ENCODE measurements around the gene SMARCA1. TPM values are rescaled to one million over a fixed set of nuclear protein-coding genes. Genes with fewer than 3 reads are reported as not detected.

SMARCA1 gene
- total RNA-seq, 4 donors from 2014 or later, result 26.0 to 35.4 (median 28.3) TPM

GRCh38 chrX:129545408-129545807, 22.1 kb upstream of the SMARCA1 start:
- ATAC-seq (ENCODE audit: low FRiP score) (no peak), DNase-seq (ENCODE audit: low spot score) (no peak)
- no peak for TF ChIP-seq CTCF (IDR thresholded peaks at IDR 0.05)

- no peak for TF ChIP-seq CTCF (IDR thresholded peaks at IDR 0.05)
- ATAC-seq (ENCODE audit: low FRiP score) (no peak), DNase-seq (ENCODE audit: low spot score) (no peak)
Measured at GRCh38 chrX:129544780-129545179, 21.5 kb upstream of the SMARCA1 start.

- no peak for DNase-seq (ENCODE audit: low spot score)
- no peak for TF ChIP-seq CTCF (IDR thresholded peaks at IDR 0.05)
- ATAC-seq (ENCODE audit: low FRiP score), result peak; percentile 35
Measured at GRCh38 chrX:129540722-129541184, 17.5 kb upstream of the SMARCA1 start.

GRCh38 chrX:129540068-129540653, 16.9 kb upstream of the SMARCA1 start, which contains the start of gene OCRL:
Gene OCRL (plus strand): TSS chrX:129540259. CDS start chrX:129540440, 181 bp downstream.
- ATAC-seq (ENCODE audit: low FRiP score), result peak; percentile 89
- DNase-seq (ENCODE audit: low spot score), result peak; percentile 46
- peak in 1 of 3 donors; percentile 30 for TF ChIP-seq CTCF (IDR thresholded peaks at IDR 0.05)

- TF ChIP-seq CTCF (IDR thresholded peaks at IDR 0.05), result no peak
- no peak for ATAC-seq (ENCODE audit: low FRiP score)
- no peak for DNase-seq (ENCODE audit: low spot score)
Measured at GRCh38 chrX:129534816-129535578, 11.7 kb upstream of the SMARCA1 start.

- no peak for DNase-seq (ENCODE audit: low spot score)
- no peak for ATAC-seq (ENCODE audit: low FRiP score)
- TF ChIP-seq CTCF (IDR thresholded peaks at IDR 0.05), result no peak
Measured at GRCh38 chrX:129531132-129531531, 7.8 kb upstream of the SMARCA1 start.

Data from omental fat pad (tissue), 4 donors.